ENCODE measurements around the gene ELK4. TPM values are rescaled to one million over a fixed set of nuclear protein-coding genes. Genes with fewer than 3 reads are reported as not detected.

ELK4 gene
- total and polyA plus RNA-seq, 2 of the 13 experiments (the other 11 are each of a cell fraction or from before 2014, with no cell fraction given) = 8.3 to 13.1 TPM

- TF ChIP-seq CENPBD1 (CRISPR knock-in tag; IDR thresholded peaks at IDR 0.05; ENCODE audit: borderline replicate concordance, low read depth) (no peak), NFKB2 (CRISPR knock-in tag; IDR thresholded peaks at IDR 0.05; ENCODE audit: borderline replicate concordance) (peak; percentile 83; the same call in 1 of the 2 replicates), ZNF3 (CRISPR knock-in tag; IDR thresholded peaks at IDR 0.05) (no peak), ZNF264 (CRISPR knock-in tag; IDR thresholded peaks at IDR 0.05) (no peak; the same call in 1 of the 2 replicates), ZNF878 (CRISPR knock-in tag; IDR thresholded peaks at IDR 0.05) (no peak), AGO1 (IDR thresholded peaks at IDR 0.05; ENCODE audit: low read depth, low read length, poor library complexity, severe bottlenecking) (no peak), PHF8 (CRISPR knock-in tag; IDR thresholded peaks at IDR 0.05) (peak; percentile 83), RORA (CRISPR knock-in tag; IDR thresholded peaks at IDR 0.05) (no peak), ZUFSP (CRISPR knock-in tag; IDR thresholded peaks at IDR 0.05; ENCODE audit: borderline replicate concordance) (no peak), GMEB1 (CRISPR knock-in tag; IDR thresholded peaks at IDR 0.05; ENCODE audit: borderline replicate concordance) (no peak), GMEB2 (CRISPR knock-in tag; IDR thresholded peaks at IDR 0.05; ENCODE audit: low read depth) (no peak), FOXJ3 (CRISPR knock-in tag; IDR thresholded peaks at IDR 0.05; ENCODE audit: borderline replicate concordance) (no peak), ZSCAN9 (CRISPR knock-in tag; IDR thresholded peaks at IDR 0.05; ENCODE audit: borderline replicate concordance) (no peak), ZIK1 (CRISPR knock-in tag; IDR thresholded peaks at IDR 0.05; ENCODE audit: borderline replicate concordance, low read depth) (no peak; the same call in 1 of the 2 replicates), THAP11 (CRISPR knock-in tag; IDR thresholded peaks at IDR 0.05) (peak; percentile 40; the same call in 1 of the 2 replicates), ELK4 (CRISPR knock-in tag; IDR thresholded peaks at IDR 0.05; ENCODE audit: borderline replicate concordance) (no peak), KLF12 (CRISPR knock-in tag; IDR thresholded peaks at IDR 0.05; ENCODE audit: borderline replicate concordance) (0 out of 2 replicates have a peak, but pooled peaks have one; percentile 66), NCOA5 (CRISPR knock-in tag; IDR thresholded peaks at IDR 0.05) (no peak), HDAC2 (CRISPR knock-in tag; IDR thresholded peaks at IDR 0.05) (no peak), ZNF232 (CRISPR knock-in tag; IDR thresholded peaks at IDR 0.05; ENCODE audit: borderline replicate concordance) (peak; percentile 59; the same call in 1 of the 2 replicates), TMF1 (CRISPR knock-in tag; IDR thresholded peaks at IDR 0.05; ENCODE audit: low read depth) (no peak), ELF1 (CRISPR knock-in tag; IDR thresholded peaks at IDR 0.05) (peak; percentile 59; the same call in 1 of the 2 replicates), ZFP37 (CRISPR knock-in tag; IDR thresholded peaks at IDR 0.05; ENCODE audit: borderline replicate concordance) (0 out of 2 replicates have a peak, but pooled peaks have one; percentile 21)
These were observed 40.1 kb downstream of the ELK4 start (continued) for GRCh38 chr1:205591522-205592351.
